ENCODE data around the gene NVL.

NVL gene

GRCh38 chr1:224199679-224200078 is 130.3 kb downstream of the NVL start:
- DNase-seq: no peak

GRCh38 chr1:224198572-224198971 is 131.4 kb downstream of the NVL start:
- no peak for DNase-seq

GRCh38 chr1:224196813-224197600 is 133.0 kb downstream of the NVL start:
- no peak for DNase-seq

- no peak for DNase-seq
Measured at GRCh38 chr1:224193319-224193966, 136.5 kb downstream of the NVL start.

GRCh38 chr1:224192082-224192788 is 137.7 kb downstream of the NVL start:
- no peak for DNase-seq

- DNase-seq: no peak
Measured at GRCh38 chr1:224189561-224189960, 140.4 kb downstream of the NVL start.

- no peak for DNase-seq
Measured at GRCh38 chr1:224188286-224188685, 141.7 kb downstream of the NVL start.

GRCh38 chr1:224185208-224185607 is 144.8 kb downstream of the NVL start:
- no peak for DNase-seq

- DNase-seq: peak in 45 of 56 donors; percentile 14 to 82 (median 58)
Measured at GRCh38 chr1:224183591-224184312, 146.2 kb downstream of the NVL start.

- DNase-seq: peak; percentile 36 to 94 (median 74)
Measured at GRCh38 chr1:224182866-224183590, 146.9 kb downstream of the NVL start, which contains the start of gene DEGS1. TSS of gene DEGS1 (plus strand) at chr1:224183240. CDS start at chr1:224183337, 97 bp downstream.

GRCh38 chr1:224182057-224182865 is 147.7 kb downstream of the NVL start:
- no peak for DNase-seq

GRCh38 chr1:224181453-224181810 is 148.5 kb downstream of the NVL start:
- no peak for DNase-seq

GRCh38 chr1:224180783-224181452 is 149.1 kb downstream of the NVL start:
- no peak for DNase-seq

- DNase-seq: no peak
Measured at GRCh38 chr1:224178894-224179293, 151.1 kb downstream of the NVL start.

GRCh38 chr1:224177356-224177999 is 152.5 kb downstream of the NVL start:
- no peak for DNase-seq

Data from amygdala (tissue), 56 donors.